Lower leg skin (tissue), 4 donors: Measurements from ENCODE around the gene RAPH1. TPM values are rescaled to one million over a fixed set of nuclear protein-coding genes. Genes with fewer than 3 reads are reported as not detected.

Experiments used
- DNase-seq, 2 donors: peaks; one replicate each; pipeline ENCODE4 v3.0.0-alpha.2; 2019; ENCODE audit warnings: low spot score in 2 of 2
- H3K4me3 ChIP-seq: fragments of 200-600 bp; sonication (generic); 2 replicates; pipeline ENCODE4 v1.5.1; 2017; ENCODE audit warnings: mild to moderate bottlenecking, low read depth; ENCODE audit not compliant: poor library complexity, severe bottlenecking
- CTCF ChIP-seq, 3 donors: fragments of 450-650 bp; IDR thresholded peaks; one replicate each; pipeline ENCODE4 v1.5.1; 2016; ENCODE audit warnings: antibody characterized with exemption in 3 of 3, mild to moderate bottlenecking in 3 of 3, moderate library complexity in 2 of 3
- POLR2A ChIP-seq, 2 donors: fragments of 450-650 bp; IDR thresholded peaks; one replicate each; pipeline ENCODE4 v1.6.1; 2016 to 2017; ENCODE audit warnings: antibody characterized with exemption in 2 of 2, mild to moderate bottlenecking in 1 of 2, moderate library complexity in 1 of 2
- WGBS, 2 donors: methylation state at CpG; one replicate each; pipeline ENCODE4 v1.1.5; 2018; 5-methylcytosine and 5-hydroxymethylcytosine counted together
- intact Hi-C: fragments of 100-400 bp; cut with DNase I; formaldehyde crosslinking; loops from one replicate; pipeline ENCODE4 v1.15.0; 2023; ENCODE audit warnings: low total_unique reads
- total RNA-seq, 4 donors: library from RNA; depleted of rRNA; stranded (reverse); fragments of >200 nt; gene quantifications; one replicate each; pipeline ENCODE4 v1.1.0, GENCODE V29; 2016

The RAPH1 gene
- total RNA-seq, 4 donors from 2014 or later = 32.2 to 148 (median 67.7) TPM

- H3K4me3 ChIP-seq = no peak overlapping the region
- 96 to 97% methylated on average over 12 of the region's 12 CpGs for WGBS, 2 donors
- DNase-seq = no peak
- intact Hi-C loops = no loop called here
- TF ChIP-seq CTCF (IDR thresholded peaks at IDR 0.05) (no peak), POLR2A (IDR thresholded peaks at IDR 0.05) (no peak)
Measured at GRCh38 chr2:203344667-203345066, 190.4 kb downstream of the RAPH1 start.

Other genes starting within 250 kb of the RAPH1 start
- gene ABI2, start 206.9 kb downstream of the RAPH1 start, total RNA-seq = 10 to 100 TPM in 3 of 4 donors, 1 to 10 TPM in 1; 5.4 to 23.5 (median 19.1) TPM
- under 1 TPM; 0.08 to 0.45 (median 0.31) TPM for gene CD28, start 171.3 kb upstream of the RAPH1 start, total RNA-seq